SK-N-SH (cell line): ENCODE results near the gene AXIN1. TPM values are rescaled to one million over a fixed set of nuclear protein-coding genes. Genes with fewer than 3 reads are reported as not detected.

Experiments used
- CTCF ChIA-PET: fragments of 300-600, 350-600 bp; formaldehyde crosslinking; extraction: SDS; loops from one replicate; lab custom pipeline; 2021; lab: Yijun Ruan, JAX
- POLR2A ChIA-PET: fragments of 350-600 bp; sonication (Branson Sonifier 250); formaldehyde crosslinking; extraction: SDS; loops from one replicate; lab custom pipeline; 2020; ENCODE audit warnings: antibody characterized with exemption, inconsistent platforms; lab: Yijun Ruan, JAX
- DNase-seq: peaks from one replicate; pipeline ENCODE4 v3.0.0; 2012
- H2AFZ ChIP-seq: fragments of 200-600 bp; sonication (generic); 2 replicates; pipeline ENCODE4 v1.8.1; 2016; ENCODE audit warnings: antibody characterized with exemption, mild to moderate bottlenecking, low read depth
- H3F3A ChIP-seq: fragments of 200-600 bp; sonication (generic); replicated peaks from 2 replicates; pipeline ENCODE3; 2016; ENCODE audit warnings: antibody characterized with exemption, mild to moderate bottlenecking; ENCODE audit not compliant: insufficient read depth
- H3K27ac ChIP-seq, 2 experiments: fragments of 200-500 bp in 1 of 2; fragments of 200-600 bp in 1 of 2; sonication (Bioruptor generic) in 1 of 2; sonication (generic), shearing (Covaris generic) in 1 of 2; 2 replicates each; pipeline versions ENCODE4 v1.5.1 to v1.6.1; 2014 to 2016; ENCODE audit warnings: low read depth in 2 of 2, inconsistent platforms in 1 of 2, low read length in 1 of 2, mild to moderate bottlenecking in 1 of 2, mixed read lengths in 1 of 2
- H3K27me3 ChIP-seq: fragments of 200-600 bp; sonication (generic), shearing (Covaris generic); 2 replicates; pipeline ENCODE4 v1.6.1; 2016; ENCODE audit warnings: mixed run types; ENCODE audit not compliant: insufficient read depth
- H3K36me3 ChIP-seq, 2 experiments: fragments of 200-500 bp in 1 of 2; fragments of 200-600 bp in 1 of 2; sonication (Bioruptor generic) in 1 of 2; sonication (generic) in 1 of 2; replicated peaks in 1 of 2; 2 replicates each; pipeline versions ENCODE3 to v1.5.1; 2014 to 2016; ENCODE audit warnings: low read length in 1 of 2, mild to moderate bottlenecking in 1 of 2; ENCODE audit not compliant: insufficient read depth in 2 of 2, control insufficient read depth in 1 of 2
- H3K4me1 ChIP-seq, 2 experiments: fragments of 200-500 bp in 1 of 2; fragments of 200-600 bp in 1 of 2; sonication (Bioruptor generic) in 1 of 2; sonication (generic), shearing (Covaris generic) in 1 of 2; 2 replicates each; pipeline versions ENCODE4 v1.5.1 to v1.6.1; 2014 to 2016; ENCODE audit warnings: low read depth in 1 of 2, low read length in 1 of 2, mixed run types in 1 of 2; ENCODE audit not compliant: insufficient read depth in 2 of 2, control insufficient read depth in 1 of 2
- H3K4me2 ChIP-seq: fragments of 200-600 bp; sonication (generic), shearing (Covaris generic); 2 replicates; pipeline ENCODE4 v1.6.1; 2017; ENCODE audit warnings: mixed run types
- H3K4me3 ChIP-seq, 2 experiments: fragments of 200-500 bp in 1 of 2; fragments of 200-600 bp in 1 of 2; sonication (Bioruptor generic) in 1 of 2; sonication (generic), shearing (Covaris generic) in 1 of 2; 2 replicates each; pipeline versions ENCODE4 v1.5.1 to v1.8.1; 2014 to 2016; ENCODE audit warnings: low read depth in 2 of 2, inconsistent platforms in 1 of 2, low read length in 1 of 2, mild to moderate bottlenecking in 1 of 2, mixed read lengths in 1 of 2, moderate library complexity in 1 of 2
- H3K79me2 ChIP-seq: fragments of 200-600 bp; sonication (generic); 2 replicates; pipeline ENCODE4 v1.8.1; 2017; ENCODE audit warnings: mild to moderate bottlenecking; ENCODE audit not compliant: insufficient read depth
- H3K9ac ChIP-seq: fragments of 200-600 bp; sonication (generic); 2 replicates; pipeline ENCODE4 v1.6.1; 2017; ENCODE audit warnings: mixed run types
- H3K9me2 ChIP-seq: fragments of 200-600 bp; sonication (generic); 2 replicates; pipeline ENCODE4 v1.6.1; 2017; ENCODE audit warnings: mixed run types
- H3K9me3 ChIP-seq: fragments of 200-600 bp; sonication (generic); 2 replicates; pipeline ENCODE4 v1.6.1; 2017; ENCODE audit warnings: mixed run types, mild to moderate bottlenecking, moderate library complexity
- H4K20me1 ChIP-seq: fragments of 200-600 bp; sonication (generic); 2 replicates; pipeline ENCODE4 v1.6.1; 2017; ENCODE audit warnings: mild to moderate bottlenecking, mixed run types; ENCODE audit not compliant: insufficient read depth
- ELF1 ChIP-seq: IDR thresholded peaks from 2 replicates; pipeline ENCODE4 v1.4.0; 2012
- EP300 ChIP-seq, 2 experiments: IDR thresholded peaks; 2 replicates each; pipeline versions ENCODE4 v1.4.0 to v1.6.1; 2012; ENCODE audit warnings: borderline replicate concordance in 1 of 2, low read depth in 1 of 2, low read length in 1 of 2
- EZH2phosphoT487 ChIP-seq: fragments of 200-600 bp; sonication (generic); IDR thresholded peaks from 2 replicates; pipeline ENCODE4 v1.6.1; 2017; ENCODE audit warnings: low read depth, mixed run types, mild to moderate bottlenecking, antibody characterized with exemption, moderate library complexity, borderline replicate concordance
- FOSL2 ChIP-seq: IDR thresholded peaks from 2 replicates; pipeline ENCODE4 v1.4.0; 2012; ENCODE audit warnings: low read depth, mild to moderate bottlenecking, moderate library complexity, borderline replicate concordance
- FOXM1 ChIP-seq: IDR thresholded peaks from 2 replicates; pipeline ENCODE4 v1.4.0; 2012; ENCODE audit warnings: low read depth, mild to moderate bottlenecking
- GATA2 ChIP-seq: sonication (generic); formaldehyde crosslinking; IDR thresholded peaks from 2 replicates; pipeline ENCODE4 v1.5.0; 2020; ENCODE audit warnings: mild to moderate bottlenecking, missing genetic modification reagents
- JUND ChIP-seq: IDR thresholded peaks from 2 replicates; pipeline ENCODE4 v1.4.0; 2012
- MEF2A ChIP-seq: IDR thresholded peaks from 2 replicates; pipeline ENCODE4 v1.4.0; 2012; ENCODE audit warnings: low read depth, borderline replicate concordance
- NFIC ChIP-seq: IDR thresholded peaks from 2 replicates; pipeline ENCODE4 v1.4.0; 2012; ENCODE audit warnings: borderline replicate concordance
- NRF1 ChIP-seq: IDR thresholded peaks from 2 replicates; pipeline ENCODE4 v1.6.1; 2012; ENCODE audit warnings: low read depth, mild to moderate bottlenecking, low read length
- POLR2AphosphoS5 ChIP-seq: IDR thresholded peaks from 2 replicates; pipeline ENCODE4 v1.6.1; 2012; ENCODE audit warnings: low read depth, low read length
- RAD21 ChIP-seq: IDR thresholded peaks from 2 replicates; pipeline ENCODE4 v1.6.1; 2012; ENCODE audit warnings: mild to moderate bottlenecking, low read length
- RCOR1 ChIP-seq: fragments of 150-350 bp; IDR thresholded peaks from 2 replicates; pipeline ENCODE4 v1.6.1; 2017; ENCODE audit warnings: antibody characterized with exemption, low read length
- SIN3A ChIP-seq: IDR thresholded peaks from 2 replicates; pipeline ENCODE4 v1.6.1; 2012; ENCODE audit warnings: low read depth, mild to moderate bottlenecking, low read length, moderate library complexity, borderline replicate concordance
- TAF1 ChIP-seq: IDR thresholded peaks from 2 replicates; pipeline ENCODE4 v1.6.1; 2012; ENCODE audit warnings: low read depth, mild to moderate bottlenecking, low read length, moderate library complexity, borderline replicate concordance
- TCF12 ChIP-seq: IDR thresholded peaks from 2 replicates; pipeline ENCODE4 v1.4.0; 2012
- TEAD4 ChIP-seq: IDR thresholded peaks from 2 replicates; pipeline ENCODE4 v1.4.0; 2012; ENCODE audit warnings: mild to moderate bottlenecking, borderline replicate concordance; ENCODE audit not compliant: insufficient read depth
- WGBS: methylation state at CpG from one replicate; pipeline ENCODE4 v1.1.6; 2017; ENCODE audit warnings: low lambda C conversion rate; 5-methylcytosine and 5-hydroxymethylcytosine counted together
- polyA plus RNA-seq, 3 experiments: library from polyadenylated mRNA; depleted of rRNA; stranded (reverse); fragments of >200 nt; gene quantifications; 2 replicates each; pipeline ENCODE4 v1.2.3, GENCODE V29; 2012
- TF ChIP-seq, protein P1 (sequence below): IDR thresholded peaks from 2 replicates; pipeline ENCODE4 v1.6.1; 2012; ENCODE audit warnings: mild to moderate bottlenecking, low read depth, low read length, moderate library complexity
- TF ChIP-seq, protein P2 (sequence below): IDR thresholded peaks from 2 replicates; pipeline ENCODE4 v1.4.0; 2012; ENCODE audit warnings: low read depth, borderline replicate concordance
- TF ChIP-seq, protein P3 (sequence below): fragments of 200-600 bp; sonication (generic); IDR thresholded peaks from 2 replicates; pipeline ENCODE4 v1.6.1; 2017; ENCODE audit warnings: antibody characterized with exemption, mild to moderate bottlenecking, moderate library complexity

AXIN1 gene
- polyA plus RNA-seq, 1 of the 3 experiments (the other 2 are of a cell fraction) = 19.9 TPM

DNA sequence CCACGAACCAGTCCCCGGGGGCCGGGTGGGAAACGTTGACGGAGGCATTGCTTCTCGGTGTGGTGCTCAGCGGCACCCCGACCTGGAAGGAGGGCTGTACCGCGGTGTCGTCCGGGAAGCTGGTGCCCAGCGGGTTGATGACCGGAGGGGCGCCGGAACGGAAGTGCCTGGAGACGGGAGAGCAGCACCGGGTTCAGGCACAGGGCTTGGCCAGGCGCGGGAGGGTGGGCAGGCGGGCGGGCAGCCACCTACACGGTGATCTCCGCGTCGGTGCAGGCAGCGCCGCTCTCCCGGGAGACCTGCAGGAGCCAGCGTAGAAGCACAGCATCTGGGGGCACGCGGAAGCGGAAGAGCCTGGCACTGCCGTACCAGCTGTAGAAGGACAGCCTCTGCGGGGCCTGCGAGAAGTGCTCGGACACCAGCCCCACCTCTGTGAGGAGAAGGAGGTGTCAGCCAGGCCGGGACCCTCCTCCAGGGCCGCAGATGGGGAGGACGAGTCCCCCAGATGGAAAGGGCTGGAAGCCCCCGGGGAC, 25.0 kb upstream of the AXIN1 start:
- WGBS = 81% methylated on average over 29 of the region's 42 CpGs
- no peak overlapping the region; a peak in 1 of 4 replicates for H3K27ac ChIP-seq
- no peaks in the 10 kb centered on the region for H3K27me3 ChIP-seq
- CTCF ChIA-PET = no interaction called here
- H4K20me1 ChIP-seq = peaks cover 17% of the 10 kb centered on the region
- no peak overlapping the region for H3K4me2 ChIP-seq
- H3K9ac ChIP-seq = no peak overlapping the region
- H3F3A ChIP-seq = no peaks in the 10 kb centered on the region
- H3K36me3 ChIP-seq = peaks cover 0 to 43% of the 10 kb centered on the region in 2 experiments
- peaks cover 29% of the 10 kb centered on the region for H3K79me2 ChIP-seq
- no peaks in the 10 kb centered on the region for H3K9me3 ChIP-seq
- no peak overlapping the region for H3K4me3 ChIP-seq
- DNase-seq = no peak
- peaks cover 5 to 19% of the 10 kb centered on the region in 2 experiments; a peak in 2 of 4 replicates for H3K4me1 ChIP-seq
- H3K9me2 ChIP-seq = no peaks in the 10 kb centered on the region
- no peak for TF ChIP-seq NFIC
- TF ChIP-seq, protein P1, sequence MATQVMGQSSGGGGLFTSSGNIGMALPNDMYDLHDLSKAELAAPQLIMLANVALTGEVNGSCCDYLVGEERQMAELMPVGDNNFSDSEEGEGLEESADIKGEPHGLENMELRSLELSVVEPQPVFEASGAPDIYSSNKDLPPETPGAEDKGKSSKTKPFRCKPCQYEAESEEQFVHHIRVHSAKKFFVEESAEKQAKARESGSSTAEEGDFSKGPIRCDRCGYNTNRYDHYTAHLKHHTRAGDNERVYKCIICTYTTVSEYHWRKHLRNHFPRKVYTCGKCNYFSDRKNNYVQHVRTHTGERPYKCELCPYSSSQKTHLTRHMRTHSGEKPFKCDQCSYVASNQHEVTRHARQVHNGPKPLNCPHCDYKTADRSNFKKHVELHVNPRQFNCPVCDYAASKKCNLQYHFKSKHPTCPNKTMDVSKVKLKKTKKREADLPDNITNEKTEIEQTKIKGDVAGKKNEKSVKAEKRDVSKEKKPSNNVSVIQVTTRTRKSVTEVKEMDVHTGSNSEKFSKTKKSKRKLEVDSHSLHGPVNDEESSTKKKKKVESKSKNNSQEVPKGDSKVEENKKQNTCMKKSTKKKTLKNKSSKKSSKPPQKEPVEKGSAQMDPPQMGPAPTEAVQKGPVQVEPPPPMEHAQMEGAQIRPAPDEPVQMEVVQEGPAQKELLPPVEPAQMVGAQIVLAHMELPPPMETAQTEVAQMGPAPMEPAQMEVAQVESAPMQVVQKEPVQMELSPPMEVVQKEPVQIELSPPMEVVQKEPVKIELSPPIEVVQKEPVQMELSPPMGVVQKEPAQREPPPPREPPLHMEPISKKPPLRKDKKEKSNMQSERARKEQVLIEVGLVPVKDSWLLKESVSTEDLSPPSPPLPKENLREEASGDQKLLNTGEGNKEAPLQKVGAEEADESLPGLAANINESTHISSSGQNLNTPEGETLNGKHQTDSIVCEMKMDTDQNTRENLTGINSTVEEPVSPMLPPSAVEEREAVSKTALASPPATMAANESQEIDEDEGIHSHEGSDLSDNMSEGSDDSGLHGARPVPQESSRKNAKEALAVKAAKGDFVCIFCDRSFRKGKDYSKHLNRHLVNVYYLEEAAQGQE = no peak
- TF ChIP-seq GATA2 (CRISPR knock-in tag) = no peak
- TF ChIP-seq TCF12 = no peak
- no peak for TF ChIP-seq EZH2phosphoT487
- TF ChIP-seq MEF2A = no peak
- TF ChIP-seq NRF1 = no peak
- TF ChIP-seq ELF1 = no peak
- no peak for TF ChIP-seq FOSL2
- TF ChIP-seq RCOR1 = no peak
- no peak for TF ChIP-seq TAF1
- no peak for TF ChIP-seq TEAD4
- TF ChIP-seq, protein P2, sequence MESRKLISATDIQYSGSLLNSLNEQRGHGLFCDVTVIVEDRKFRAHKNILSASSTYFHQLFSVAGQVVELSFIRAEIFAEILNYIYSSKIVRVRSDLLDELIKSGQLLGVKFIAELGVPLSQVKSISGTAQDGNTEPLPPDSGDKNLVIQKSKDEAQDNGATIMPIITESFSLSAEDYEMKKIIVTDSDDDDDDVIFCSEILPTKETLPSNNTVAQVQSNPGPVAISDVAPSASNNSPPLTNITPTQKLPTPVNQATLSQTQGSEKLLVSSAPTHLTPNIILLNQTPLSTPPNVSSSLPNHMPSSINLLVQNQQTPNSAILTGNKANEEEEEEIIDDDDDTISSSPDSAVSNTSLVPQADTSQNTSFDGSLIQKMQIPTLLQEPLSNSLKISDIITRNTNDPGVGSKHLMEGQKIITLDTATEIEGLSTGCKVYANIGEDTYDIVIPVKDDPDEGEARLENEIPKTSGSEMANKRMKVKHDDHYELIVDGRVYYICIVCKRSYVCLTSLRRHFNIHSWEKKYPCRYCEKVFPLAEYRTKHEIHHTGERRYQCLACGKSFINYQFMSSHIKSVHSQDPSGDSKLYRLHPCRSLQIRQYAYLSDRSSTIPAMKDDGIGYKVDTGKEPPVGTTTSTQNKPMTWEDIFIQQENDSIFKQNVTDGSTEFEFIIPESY = no peak
- TF ChIP-seq POLR2AphosphoS5 = no peak
- TF ChIP-seq, protein P3, sequence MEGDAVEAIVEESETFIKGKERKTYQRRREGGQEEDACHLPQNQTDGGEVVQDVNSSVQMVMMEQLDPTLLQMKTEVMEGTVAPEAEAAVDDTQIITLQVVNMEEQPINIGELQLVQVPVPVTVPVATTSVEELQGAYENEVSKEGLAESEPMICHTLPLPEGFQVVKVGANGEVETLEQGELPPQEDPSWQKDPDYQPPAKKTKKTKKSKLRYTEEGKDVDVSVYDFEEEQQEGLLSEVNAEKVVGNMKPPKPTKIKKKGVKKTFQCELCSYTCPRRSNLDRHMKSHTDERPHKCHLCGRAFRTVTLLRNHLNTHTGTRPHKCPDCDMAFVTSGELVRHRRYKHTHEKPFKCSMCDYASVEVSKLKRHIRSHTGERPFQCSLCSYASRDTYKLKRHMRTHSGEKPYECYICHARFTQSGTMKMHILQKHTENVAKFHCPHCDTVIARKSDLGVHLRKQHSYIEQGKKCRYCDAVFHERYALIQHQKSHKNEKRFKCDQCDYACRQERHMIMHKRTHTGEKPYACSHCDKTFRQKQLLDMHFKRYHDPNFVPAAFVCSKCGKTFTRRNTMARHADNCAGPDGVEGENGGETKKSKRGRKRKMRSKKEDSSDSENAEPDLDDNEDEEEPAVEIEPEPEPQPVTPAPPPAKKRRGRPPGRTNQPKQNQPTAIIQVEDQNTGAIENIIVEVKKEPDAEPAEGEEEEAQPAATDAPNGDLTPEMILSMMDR = no peak
- TF ChIP-seq SIN3A = no peak
- no peak for TF ChIP-seq JUND
- no peak for TF ChIP-seq FOXM1
- no peak for TF ChIP-seq RAD21
- TF ChIP-seq EP300 (IDR thresholded peaks at IDR 0.05; ENCODE audit: borderline replicate concordance in 1 of 2, low read depth in 1 of 2, low read length in 1 of 2) = no peak
- POLR2A ChIA-PET = no interaction called here
- H2AFZ ChIP-seq = no peak overlapping the region
